OCI-LY3 (cell line): ENCODE data around the gene NDUFS6.

Source experiments
- H2AFZ ChIP-seq: fragments of 200-600, 300-600 bp; shearing (Covaris generic); 2 replicates; pipeline ENCODE4 v1.6.0; 2014; ENCODE audit warnings: antibody characterized with exemption, low read depth, low read length
- H3K27ac ChIP-seq: fragments of 200-600, 300-600 bp; sonication (generic); 2 replicates; pipeline ENCODE4 v1.5.1; 2014; ENCODE audit warnings: mild to moderate bottlenecking, low read length, moderate library complexity, mixed read lengths
- H3K27me3 ChIP-seq: fragments of 200-600, 300-600 bp; sonication (generic); 2 replicates; pipeline ENCODE4 v1.6.1; 2014; ENCODE audit warnings: low read depth, low read length, mixed read lengths
- H3K36me3 ChIP-seq: fragments of 200-600, 300-600 bp; sonication (generic); replicated peaks from 2 replicates; pipeline ENCODE3; 2014; ENCODE audit warnings: low read depth, low read length, mixed read lengths
- H3K4me1 ChIP-seq: fragments of 300-600, 200-600 bp; sonication (generic); 2 replicates; pipeline ENCODE4 v1.6.1; 2014; ENCODE audit warnings: low read length, mixed read lengths
- H3K4me2 ChIP-seq: fragments of 200-600, 300-600 bp; sonication (generic); 2 replicates; pipeline ENCODE4 v1.6.1; 2014; ENCODE audit warnings: low read length, mixed read lengths
- H3K4me3 ChIP-seq: fragments of 300-600, 200-600 bp; sonication (generic); 2 replicates; pipeline ENCODE4 v1.5.1; 2014; ENCODE audit warnings: antibody characterized with exemption, mild to moderate bottlenecking, low read length, moderate library complexity
- H3K79me2 ChIP-seq: fragments of 300-600, 200-600 bp; shearing (Covaris generic); 2 replicates; pipeline ENCODE4 v1.6.1; 2014; ENCODE audit warnings: mild to moderate bottlenecking, low read length, mixed read lengths
- H3K9ac ChIP-seq: fragments of 300-600, 200-600 bp; shearing (Covaris generic); 2 replicates; pipeline ENCODE4 v1.6.0; 2014; ENCODE audit warnings: mild to moderate bottlenecking, low read length, moderate library complexity
- H3K9me3 ChIP-seq: fragments of 200-600, 300-600 bp; shearing (Covaris generic); 2 replicates; pipeline ENCODE4 v1.6.1; 2014; ENCODE audit warnings: low read length, mixed read lengths; ENCODE audit not compliant: insufficient read depth
- H4K20me1 ChIP-seq: fragments of 200-600, 300-600 bp; sonication (generic); 2 replicates; pipeline ENCODE4 v1.6.1; 2016; ENCODE audit warnings: low read length, mixed read lengths; ENCODE audit not compliant: insufficient read depth
- CTCF ChIP-seq: fragments of 200-600, 300-600 bp; sonication (generic); IDR thresholded peaks from 2 replicates; pipeline ENCODE4 v1.5.1; 2014; ENCODE audit warnings: antibody characterized with exemption, low read length, low read depth
- EZH2phosphoT487 ChIP-seq: fragments of 200-600 bp; shearing (Covaris generic); IDR thresholded peaks from 2 replicates; pipeline ENCODE4 v1.6.1; 2018; ENCODE audit warnings: antibody characterized with exemption, mixed run types, low read depth

The NDUFS6 gene

GRCh38 chr5:1777281-1778137 is 23.7 kb upstream of the NDUFS6 start:
- no peak overlapping the region for H3K27ac ChIP-seq
- no peaks in the 10 kb centered on the region for H3K9me3 ChIP-seq
- H3K4me1 ChIP-seq: peaks cover 3% of the 10 kb centered on the region; the same call in 1 of the 2 replicates
- no peaks in the 10 kb centered on the region for H3K27me3 ChIP-seq
- no peak overlapping the region for H3K4me3 ChIP-seq
- H3K36me3 ChIP-seq: no peaks in the 10 kb centered on the region
- no peak overlapping the region for H3K9ac ChIP-seq
- H3K4me2 ChIP-seq: no peak overlapping the region
- no peak for TF ChIP-seq EZH2phosphoT487
- H4K20me1 ChIP-seq: no peaks in the 10 kb centered on the region
- no peak overlapping the region for H2AFZ ChIP-seq
- H3K79me2 ChIP-seq: no peaks in the 10 kb centered on the region

GRCh38 chr5:1778138-1779020 is 22.8 kb upstream of the NDUFS6 start:
- no peaks in the 10 kb centered on the region for H3K9me3 ChIP-seq
- no peak overlapping the region for H3K9ac ChIP-seq
- no peak overlapping the region for H2AFZ ChIP-seq
- no peaks in the 10 kb centered on the region for H4K20me1 ChIP-seq
- TF ChIP-seq CTCF (no peak), EZH2phosphoT487 (no peak)
- H3K4me2 ChIP-seq: no peak overlapping the region
- no peaks in the 10 kb centered on the region for H3K27me3 ChIP-seq
- no peaks in the 10 kb centered on the region for H3K79me2 ChIP-seq
- H3K4me3 ChIP-seq: no peak overlapping the region
- H3K36me3 ChIP-seq: no peaks in the 10 kb centered on the region
- H3K4me1 ChIP-seq: peaks cover 11% of the 10 kb centered on the region
- no peak overlapping the region for H3K27ac ChIP-seq

GRCh38 chr5:1779021-1779680 is 22.1 kb upstream of the NDUFS6 start:
- no peaks in the 10 kb centered on the region for H3K27me3 ChIP-seq
- H3K27ac ChIP-seq: no peak overlapping the region
- H2AFZ ChIP-seq: no peak overlapping the region
- peaks cover 14% of the 10 kb centered on the region for H3K4me1 ChIP-seq
- H3K36me3 ChIP-seq: no peaks in the 10 kb centered on the region
- H3K9me3 ChIP-seq: no peaks in the 10 kb centered on the region
- no peak overlapping the region for H3K4me3 ChIP-seq
- no peak for TF ChIP-seq CTCF
- no peak for TF ChIP-seq EZH2phosphoT487
- H3K79me2 ChIP-seq: no peaks in the 10 kb centered on the region
- no peaks in the 10 kb centered on the region for H4K20me1 ChIP-seq
- no peak overlapping the region for H3K9ac ChIP-seq
- no peak overlapping the region for H3K4me2 ChIP-seq

GRCh38 chr5:1779782-1780613 is 21.2 kb upstream of the NDUFS6 start:
- Histone ChIP-seq H4K20me1 (no peaks in the 10 kb centered on the region), H3K4me3 (no peak overlapping the region), H3K4me1 (peaks cover 14% of the 10 kb centered on the region), H3K9ac (no peak overlapping the region), H3K9me3 (no peaks in the 10 kb centered on the region), H2AFZ (no peak overlapping the region), H3K27ac (no peak overlapping the region), H3K4me2 (no peak overlapping the region), H3K36me3 (no peaks in the 10 kb centered on the region), H3K27me3 (no peaks in the 10 kb centered on the region), H3K79me2 (no peaks in the 10 kb centered on the region)
- no peak for TF ChIP-seq EZH2phosphoT487
- TF ChIP-seq CTCF: no peak
